ENCODE data around the gene MAD1L1.

The MAD1L1 gene

GRCh38 chr7:2126621-2127020, 106.1 kb downstream of the MAD1L1 start:
- TF ChIP-seq, protein P1, sequence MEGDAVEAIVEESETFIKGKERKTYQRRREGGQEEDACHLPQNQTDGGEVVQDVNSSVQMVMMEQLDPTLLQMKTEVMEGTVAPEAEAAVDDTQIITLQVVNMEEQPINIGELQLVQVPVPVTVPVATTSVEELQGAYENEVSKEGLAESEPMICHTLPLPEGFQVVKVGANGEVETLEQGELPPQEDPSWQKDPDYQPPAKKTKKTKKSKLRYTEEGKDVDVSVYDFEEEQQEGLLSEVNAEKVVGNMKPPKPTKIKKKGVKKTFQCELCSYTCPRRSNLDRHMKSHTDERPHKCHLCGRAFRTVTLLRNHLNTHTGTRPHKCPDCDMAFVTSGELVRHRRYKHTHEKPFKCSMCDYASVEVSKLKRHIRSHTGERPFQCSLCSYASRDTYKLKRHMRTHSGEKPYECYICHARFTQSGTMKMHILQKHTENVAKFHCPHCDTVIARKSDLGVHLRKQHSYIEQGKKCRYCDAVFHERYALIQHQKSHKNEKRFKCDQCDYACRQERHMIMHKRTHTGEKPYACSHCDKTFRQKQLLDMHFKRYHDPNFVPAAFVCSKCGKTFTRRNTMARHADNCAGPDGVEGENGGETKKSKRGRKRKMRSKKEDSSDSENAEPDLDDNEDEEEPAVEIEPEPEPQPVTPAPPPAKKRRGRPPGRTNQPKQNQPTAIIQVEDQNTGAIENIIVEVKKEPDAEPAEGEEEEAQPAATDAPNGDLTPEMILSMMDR (IDR thresholded peaks at IDR 0.05; ENCODE audit: low read depth, low read length, poor library complexity, severe bottlenecking) = no peak
- H3K79me2 ChIP-seq (ENCODE audit: control insufficient read depth, low read length) = no peaks in the 10 kb centered on the region; the same call in 1 of the 2 replicates
- H3K27ac ChIP-seq (ENCODE audit: low read depth, low read length) = no peak overlapping the region
- no peaks in the 10 kb centered on the region for H3F3A ChIP-seq (ENCODE audit: control insufficient read depth, insufficient read depth)
- H3K27me3 ChIP-seq (ENCODE audit: control insufficient read depth, low read length) = no peaks in the 10 kb centered on the region
- no peak overlapping the region for H3K4me3 ChIP-seq (ENCODE audit: low read length)
- no peaks in the 10 kb centered on the region for H3K9me3 ChIP-seq (ENCODE audit: control insufficient read depth, insufficient read depth, low read length)
- no peaks in the 10 kb centered on the region for H3K9me2 ChIP-seq (replicated peaks; ENCODE audit: control insufficient read depth, low read length)
- H3K4me1 ChIP-seq (ENCODE audit: control insufficient read depth, low read length) = peaks cover 24% of the 10 kb centered on the region
- peaks cover 13% of the 10 kb centered on the region for H3K36me3 ChIP-seq (ENCODE audit: control insufficient read depth, low read length)
- H3K4me2 ChIP-seq (ENCODE audit: low read length) = no peak overlapping the region
- H4K20me1 ChIP-seq (ENCODE audit: control insufficient read depth, insufficient read depth, low read depth, low read length) = peaks cover 9% of the 10 kb centered on the region; the same call in 1 of the 2 replicates

- Histone ChIP-seq H3K9me2 (replicated peaks; ENCODE audit: control insufficient read depth, low read length) (no peaks in the 10 kb centered on the region), H3K36me3 (ENCODE audit: control insufficient read depth, low read length) (peaks cover 13% of the 10 kb centered on the region)
These were observed 106.8 kb downstream of the MAD1L1 start for GRCh38 chr7:2125931-2126330.

GRCh38 chr7:2124604-2125345, 108.0 kb downstream of the MAD1L1 start:
- Histone ChIP-seq H3F3A (ENCODE audit: control insufficient read depth, insufficient read depth) (no peaks in the 10 kb centered on the region), H3K4me3 (ENCODE audit: low read length) (no peak overlapping the region), H3K27ac (ENCODE audit: low read depth, low read length) (no peak overlapping the region), H3K9me2 (replicated peaks; ENCODE audit: control insufficient read depth, low read length) (no peaks in the 10 kb centered on the region), H3K4me2 (ENCODE audit: low read length) (no peak overlapping the region), H3K79me2 (ENCODE audit: control insufficient read depth, low read length) (no peaks in the 10 kb centered on the region; the same call in 1 of the 2 replicates), H3K4me1 (ENCODE audit: control insufficient read depth, low read length) (peaks cover 11% of the 10 kb centered on the region), H3K36me3 (ENCODE audit: control insufficient read depth, low read length) (peaks cover 13% of the 10 kb centered on the region), H3K27me3 (ENCODE audit: control insufficient read depth, low read length) (no peaks in the 10 kb centered on the region), H4K20me1 (ENCODE audit: control insufficient read depth, insufficient read depth, low read depth, low read length) (no peaks in the 10 kb centered on the region), H3K9me3 (ENCODE audit: control insufficient read depth, insufficient read depth, low read length) (no peaks in the 10 kb centered on the region)
- no peak for TF ChIP-seq EZH2phosphoT487 (IDR thresholded peaks at IDR 0.05; ENCODE audit: borderline replicate concordance, low read length)
- TF ChIP-seq, protein P1 (IDR thresholded peaks at IDR 0.05; ENCODE audit: low read depth, low read length, poor library complexity, severe bottlenecking) = no peak

More at GRCh38 chr7:2125931-2126330, 106.8 kb downstream of the MAD1L1 start:
- Histone ChIP-seq H3K4me3 (ENCODE audit: low read length) (no peak overlapping the region), H3K27me3 (ENCODE audit: control insufficient read depth, low read length) (no peaks in the 10 kb centered on the region), H3K79me2 (ENCODE audit: control insufficient read depth, low read length) (no peaks in the 10 kb centered on the region; the same call in 1 of the 2 replicates), H3K27ac (ENCODE audit: low read depth, low read length) (no peak overlapping the region), H3F3A (ENCODE audit: control insufficient read depth, insufficient read depth) (no peaks in the 10 kb centered on the region), H3K9me3 (ENCODE audit: control insufficient read depth, insufficient read depth, low read length) (no peaks in the 10 kb centered on the region), H3K4me2 (ENCODE audit: low read length) (no peak overlapping the region), H4K20me1 (ENCODE audit: control insufficient read depth, insufficient read depth, low read depth, low read length) (peaks cover 2% of the 10 kb centered on the region; the same call in 1 of the 2 replicates), H3K4me1 (ENCODE audit: control insufficient read depth, low read length) (peaks cover 17% of the 10 kb centered on the region)
- no peak for TF ChIP-seq EZH2phosphoT487 (IDR thresholded peaks at IDR 0.05; ENCODE audit: borderline replicate concordance, low read length)
- TF ChIP-seq, protein P1 (IDR thresholded peaks at IDR 0.05; ENCODE audit: low read depth, low read length, poor library complexity, severe bottlenecking) = no peak
